ENCODE data around the gene RBMS3.

DNA sequence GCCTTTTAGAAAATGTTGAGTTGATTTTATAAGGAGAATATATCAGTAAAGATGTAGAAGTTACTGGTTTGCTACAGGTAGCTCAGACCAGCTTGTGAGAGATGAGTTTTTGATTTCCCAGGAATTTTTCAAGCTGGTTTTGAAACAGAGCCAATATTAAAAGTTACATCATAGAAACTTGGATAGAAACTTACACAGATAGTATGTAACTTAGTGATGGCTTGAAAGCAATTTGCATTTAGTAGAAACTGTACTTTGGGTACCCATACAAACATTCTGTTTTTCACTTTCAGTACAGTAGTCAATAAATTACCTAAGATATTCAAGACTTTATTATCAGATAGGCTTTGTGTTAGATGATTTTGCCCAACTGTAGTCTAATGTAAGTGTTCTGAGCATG lies 93.4 kb downstream of the RBMS3 start:
- TF ChIP-seq, protein P1, sequence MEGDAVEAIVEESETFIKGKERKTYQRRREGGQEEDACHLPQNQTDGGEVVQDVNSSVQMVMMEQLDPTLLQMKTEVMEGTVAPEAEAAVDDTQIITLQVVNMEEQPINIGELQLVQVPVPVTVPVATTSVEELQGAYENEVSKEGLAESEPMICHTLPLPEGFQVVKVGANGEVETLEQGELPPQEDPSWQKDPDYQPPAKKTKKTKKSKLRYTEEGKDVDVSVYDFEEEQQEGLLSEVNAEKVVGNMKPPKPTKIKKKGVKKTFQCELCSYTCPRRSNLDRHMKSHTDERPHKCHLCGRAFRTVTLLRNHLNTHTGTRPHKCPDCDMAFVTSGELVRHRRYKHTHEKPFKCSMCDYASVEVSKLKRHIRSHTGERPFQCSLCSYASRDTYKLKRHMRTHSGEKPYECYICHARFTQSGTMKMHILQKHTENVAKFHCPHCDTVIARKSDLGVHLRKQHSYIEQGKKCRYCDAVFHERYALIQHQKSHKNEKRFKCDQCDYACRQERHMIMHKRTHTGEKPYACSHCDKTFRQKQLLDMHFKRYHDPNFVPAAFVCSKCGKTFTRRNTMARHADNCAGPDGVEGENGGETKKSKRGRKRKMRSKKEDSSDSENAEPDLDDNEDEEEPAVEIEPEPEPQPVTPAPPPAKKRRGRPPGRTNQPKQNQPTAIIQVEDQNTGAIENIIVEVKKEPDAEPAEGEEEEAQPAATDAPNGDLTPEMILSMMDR (conservative IDR thresholded peaks at IDR 0.05 in 1 of 2, IDR thresholded peaks at IDR 0.05 in 1 of 2; ENCODE audit: low read depth in 1 of 2, low read length in 2 of 2), result no peak
- no peak for TF ChIP-seq EZH2 (IDR thresholded peaks at IDR 0.05; ENCODE audit: low read length, missing control alignments)
